HG02938 (cell line): ENCODE measurements around the gene PPM1F.

Source experiments
- ATAC-seq: cut with Tn5 transposase; IDR thresholded peaks from one replicate; pipeline ENCODE4 v1.9.1; 2021; ENCODE audit warnings: mild to moderate bottlenecking, moderate library complexity; ENCODE audit not compliant: unreplicated experiment

PPM1F gene

GRCh38 chr22:21961127-21961867, 8.6 kb upstream of the PPM1F start:
- ATAC-seq, result no peak

GRCh38 chr22:21960200-21961126, 7.8 kb upstream of the PPM1F start:
- no peak for ATAC-seq

DNA sequence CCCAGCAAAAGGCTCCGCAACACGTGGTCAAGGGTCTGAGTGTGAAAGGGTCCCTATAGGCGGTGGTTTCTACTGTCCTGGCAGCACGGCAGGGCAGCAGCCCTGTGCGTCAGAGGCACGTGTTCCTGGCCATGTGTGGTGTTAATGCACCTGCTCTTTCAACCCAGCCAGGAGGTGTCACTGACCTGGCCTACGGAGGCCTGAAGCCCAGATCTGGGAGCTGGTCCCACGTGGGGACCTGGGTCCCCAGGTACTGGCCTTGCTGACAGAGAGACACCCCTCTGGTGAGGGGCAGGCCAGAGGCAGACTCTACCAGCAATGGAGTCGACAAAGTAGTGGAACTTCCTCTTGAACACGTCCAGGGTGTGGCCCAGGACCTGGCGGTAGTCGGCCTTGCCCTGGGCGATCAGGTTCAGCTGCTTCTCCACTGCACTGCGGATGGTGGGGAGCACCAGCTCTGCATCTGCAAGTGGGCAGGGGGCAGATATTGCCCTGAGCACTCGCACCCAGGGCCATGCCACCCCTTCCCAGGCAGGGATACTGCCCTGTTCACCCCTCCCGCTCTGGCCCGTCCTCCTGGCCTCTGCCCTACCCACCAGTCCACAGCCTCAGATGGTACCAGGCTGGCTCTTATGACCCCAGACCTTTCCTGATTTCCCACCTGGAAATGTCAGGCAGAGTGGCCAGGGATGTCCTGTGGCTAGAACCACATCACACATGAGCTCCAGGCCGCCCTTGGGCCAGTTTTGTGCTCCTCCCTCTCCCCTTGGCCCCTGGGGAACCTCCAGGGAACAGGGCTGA, 6.8 kb upstream of the PPM1F start:
- no peak for ATAC-seq

DNA sequence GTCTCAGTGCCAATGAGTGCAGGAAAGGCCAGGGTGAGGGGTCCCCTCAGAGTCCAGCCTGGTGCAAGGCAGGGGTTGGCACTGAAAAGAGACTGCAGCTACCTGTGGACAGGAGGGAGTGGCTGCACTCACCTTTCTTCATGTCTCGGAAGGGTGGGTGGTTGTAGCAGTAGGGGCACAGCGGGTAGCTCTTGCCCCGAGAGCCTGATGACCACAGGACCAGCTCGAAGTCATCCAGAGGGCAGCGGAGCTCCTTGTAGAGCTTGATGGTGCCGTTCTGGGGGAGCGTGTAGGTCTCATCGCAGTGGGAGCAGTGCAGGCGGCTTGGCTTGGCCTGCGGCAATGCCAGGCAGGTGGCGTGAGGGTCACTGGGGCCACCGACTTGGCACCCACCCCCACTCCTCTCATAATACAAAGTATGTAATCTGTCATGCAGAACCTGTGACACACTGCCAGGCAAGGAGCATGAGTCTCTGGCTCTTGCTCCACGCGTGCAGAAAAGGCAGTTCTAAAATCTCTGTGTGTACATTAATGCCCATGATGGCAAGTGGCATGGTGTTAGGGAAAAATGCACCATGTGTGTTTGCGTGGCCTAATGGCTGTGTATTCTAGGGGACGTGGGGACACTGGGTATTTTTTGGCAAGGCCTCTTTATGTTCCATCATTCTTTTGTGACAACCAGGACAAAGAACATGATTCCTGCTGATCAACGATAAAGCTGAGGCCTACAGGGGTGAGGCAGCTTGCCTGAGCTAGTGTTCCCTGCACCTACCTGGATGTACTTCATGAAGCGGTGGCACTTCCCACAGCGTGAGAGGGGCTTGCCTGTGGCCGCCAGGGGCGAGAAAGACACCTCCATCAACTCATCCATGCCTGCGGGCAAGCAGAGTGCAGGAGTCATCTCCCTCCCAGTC, 6.0 kb upstream of the PPM1F start:
- no peak for ATAC-seq

- ATAC-seq, result no peak
Measured at GRCh38 chr22:21951931-21952465, 650 bp downstream of the PPM1F start.

GRCh38 chr22:21951062-21951461, 1.6 kb downstream of the PPM1F start:
- no peak for ATAC-seq

DNA sequence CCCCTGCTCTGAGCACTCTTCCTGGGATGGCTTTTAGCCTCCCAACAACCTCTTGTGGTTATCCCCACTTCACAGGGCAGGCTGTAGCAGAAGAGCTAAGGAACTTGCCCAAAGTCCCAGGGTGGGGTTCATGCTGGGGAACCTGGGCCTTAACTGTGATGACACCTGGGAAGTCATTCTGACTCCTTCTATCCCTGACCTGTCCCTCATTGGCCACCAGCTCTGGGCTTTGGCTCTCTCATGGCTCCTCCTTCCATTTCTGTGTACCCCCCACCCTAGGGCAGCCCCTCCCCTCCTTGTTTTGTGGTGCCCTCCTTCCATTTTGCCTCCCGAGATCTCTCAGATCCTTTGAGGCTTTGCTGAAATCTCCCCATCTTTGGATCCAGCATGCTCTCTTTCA, 2.7 kb downstream of the PPM1F start:
- no peak for ATAC-seq

DNA sequence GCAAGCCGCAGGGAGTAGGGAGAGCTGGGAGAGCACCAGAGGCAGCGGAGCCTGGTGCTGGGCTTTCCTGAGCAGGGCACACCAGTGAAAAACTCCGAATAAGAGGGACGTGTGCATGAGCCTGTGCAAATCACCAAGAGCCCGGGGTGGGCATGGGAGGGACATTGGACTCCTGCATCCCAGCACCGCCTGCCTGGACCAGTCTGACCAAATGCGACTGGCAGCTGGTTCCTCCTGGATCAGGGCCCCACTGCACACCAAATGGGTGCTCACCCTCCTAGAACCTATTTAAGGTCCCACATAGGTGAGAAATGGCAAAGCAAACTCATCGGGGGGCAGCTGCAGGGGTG, 3.1 kb downstream of the PPM1F start:
- no peak for ATAC-seq

DNA sequence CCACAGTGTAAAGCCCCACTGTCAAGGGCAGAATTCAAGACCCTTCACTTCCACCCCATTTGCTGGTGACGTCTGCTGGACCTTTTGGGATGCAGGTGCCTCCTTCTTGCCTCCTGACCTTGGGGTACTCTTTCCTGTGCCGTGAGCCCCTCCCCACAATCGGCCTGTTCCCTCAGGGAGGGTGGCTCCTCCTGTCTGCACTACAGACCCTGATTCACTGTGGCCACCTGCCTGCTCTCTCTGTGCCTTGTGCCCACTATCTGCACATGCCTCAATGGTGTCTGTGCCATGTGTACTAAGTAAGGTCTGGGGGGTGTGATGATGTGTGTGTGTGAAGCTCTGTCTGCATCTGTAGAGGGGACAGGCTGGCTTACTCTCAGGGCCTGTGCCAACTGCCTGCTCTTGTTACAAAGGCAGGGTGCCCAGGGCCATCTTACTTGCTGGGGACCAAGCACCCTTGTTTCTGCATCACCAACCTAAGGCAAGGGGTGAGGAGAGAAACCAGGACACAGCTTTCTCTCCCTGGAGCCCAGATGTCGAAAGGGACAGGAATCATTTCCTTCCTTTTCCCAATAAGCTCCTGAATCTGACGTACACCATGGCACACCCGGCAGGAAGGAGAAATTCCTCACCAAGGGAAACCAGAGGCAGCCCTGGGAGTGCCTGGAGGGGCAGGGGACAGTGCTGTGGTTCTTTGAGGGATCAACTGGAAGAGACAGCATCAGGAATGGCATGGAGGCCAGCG, 3.7 kb downstream of the PPM1F start:
- ATAC-seq, result no peak

- ATAC-seq, result no peak
Measured at GRCh38 chr22:21948390-21948789, 4.3 kb downstream of the PPM1F start.

DNA sequence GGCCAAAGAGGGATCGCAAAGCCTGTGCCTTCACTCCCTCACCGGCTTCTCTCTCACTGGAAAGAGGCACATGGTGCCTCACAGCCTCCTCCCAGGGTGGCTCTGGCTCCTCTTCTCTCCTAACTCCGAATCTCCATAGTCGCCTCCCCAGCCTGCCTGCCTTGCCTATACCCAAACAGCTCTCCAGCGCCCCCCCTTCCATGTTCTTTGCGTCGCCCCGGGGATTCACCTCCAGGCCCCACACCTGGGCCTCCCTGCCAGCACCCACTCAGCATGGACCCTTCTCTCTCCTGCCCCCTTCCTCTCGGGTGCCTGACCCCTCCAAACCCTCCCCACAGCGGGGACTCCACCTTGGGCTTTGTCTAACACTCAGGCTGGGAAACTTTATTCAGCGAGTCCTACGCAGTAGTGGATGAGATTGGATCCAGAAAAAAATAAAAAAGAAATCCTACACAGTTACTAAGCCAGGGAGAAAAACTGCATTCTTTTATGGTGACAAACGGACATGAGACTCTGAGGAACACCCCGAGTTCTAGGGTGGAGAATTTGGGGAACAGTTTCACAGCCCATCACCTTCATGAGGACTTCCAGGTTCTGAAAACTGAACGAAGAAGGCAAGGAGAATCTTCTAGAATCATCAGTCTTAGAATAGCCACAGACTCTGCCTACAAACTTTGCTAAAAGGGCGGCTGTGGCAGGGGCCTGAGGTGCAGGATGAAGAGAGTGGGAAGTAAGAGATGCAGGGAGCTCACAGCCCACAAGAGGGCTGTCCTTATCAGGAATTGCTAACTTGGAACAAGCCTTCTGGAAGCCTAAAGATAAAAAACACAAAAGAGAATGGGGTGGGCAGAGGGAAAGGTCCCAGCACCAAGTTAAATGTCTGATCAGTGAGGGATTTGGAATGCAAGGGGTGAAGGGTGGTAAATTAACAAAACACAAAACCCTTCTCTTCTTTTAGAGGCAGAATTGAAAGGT, 5.3 kb downstream of the PPM1F start:
- ATAC-seq, result no peak

- ATAC-seq, result no peak
Measured at GRCh38 chr22:21946262-21946925, 6.3 kb downstream of the PPM1F start.

- no peak for ATAC-seq
Measured at GRCh38 chr22:21945453-21946261, 7.0 kb downstream of the PPM1F start.

- ATAC-seq, result no peak
Measured at GRCh38 chr22:21944871-21945270, 7.8 kb downstream of the PPM1F start.

DNA sequence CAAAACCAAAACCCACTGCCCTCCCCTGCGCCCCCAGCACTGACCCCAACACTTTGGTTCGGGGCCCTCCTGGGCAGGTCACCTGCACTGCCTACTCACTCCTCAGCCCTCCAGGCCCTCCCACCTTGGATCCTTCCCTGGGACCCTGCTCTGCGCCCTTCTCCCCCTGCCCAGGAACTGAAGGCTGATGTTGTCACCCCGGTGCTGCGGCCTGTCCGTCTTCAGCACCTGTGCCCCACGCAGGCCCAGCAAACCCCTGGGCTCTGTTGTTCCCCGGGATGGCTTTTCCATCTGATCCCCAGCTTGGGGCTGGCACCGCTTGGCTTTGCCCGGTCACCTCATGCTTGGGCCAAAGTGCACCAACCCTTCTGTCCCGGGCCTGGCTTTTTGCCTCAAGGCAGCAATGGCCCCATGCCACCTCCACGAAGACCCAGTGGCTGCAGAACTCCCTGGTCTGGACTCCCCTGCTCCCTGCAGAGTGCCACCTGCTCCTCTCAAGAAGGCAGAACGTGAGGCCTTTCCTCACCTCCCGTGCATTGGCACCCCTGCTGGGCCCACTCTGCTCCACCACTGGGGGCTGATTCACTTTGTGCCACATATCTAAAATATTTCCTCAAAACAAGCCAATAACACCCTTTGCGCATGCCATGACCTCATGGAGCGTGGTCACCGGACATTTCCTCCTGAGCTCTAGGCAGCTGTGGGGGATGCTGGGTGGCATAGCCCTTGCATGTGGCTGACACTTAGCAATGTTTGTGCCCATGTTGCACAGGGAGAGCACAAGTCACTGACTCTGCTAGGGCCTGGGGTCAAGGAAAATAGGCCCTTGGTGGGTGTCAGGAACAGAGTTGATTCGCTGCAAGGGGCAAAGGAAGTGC, 8.8 kb downstream of the PPM1F start:
- ATAC-seq, result no peak
